B cell (primary cell): ENCODE results near the gene KAZN.

ENCODE experiments used
- CTCF ChIP-seq: fragments of 200-600 bp; IDR thresholded peaks from one replicate; pipeline ENCODE4 v1.8.0; 2022; ENCODE audit warnings: antibody characterized with exemption, mild to moderate bottlenecking
- EZH2 ChIP-seq: IDR thresholded peaks from 2 replicates; pipeline ENCODE4 v1.6.1; 2012; ENCODE audit warnings: borderline replicate concordance, low read depth, mild to moderate bottlenecking, moderate library complexity, low read length; ENCODE audit not compliant: insufficient read depth, poor library complexity, severe bottlenecking

- no peak for TF ChIP-seq CTCF
- TF ChIP-seq EZH2, result no peak
Observed at GRCh38 chr1:15034656-15035055, 436.2 kb downstream of the KAZN start.
